SKM-1 (cell line): ENCODE results near the gene CPNE1.

Experiments used
- DNase-seq: peaks from one replicate; lab custom pipeline; 2025; ENCODE audit not compliant: unreplicated experiment; lab: John Stamatoyannopoulos, UW

CPNE1 gene

GRCh38 chr20:35654415-35654814 is 10.3 kb downstream of the CPNE1 start:
- no peak for DNase-seq

DNA sequence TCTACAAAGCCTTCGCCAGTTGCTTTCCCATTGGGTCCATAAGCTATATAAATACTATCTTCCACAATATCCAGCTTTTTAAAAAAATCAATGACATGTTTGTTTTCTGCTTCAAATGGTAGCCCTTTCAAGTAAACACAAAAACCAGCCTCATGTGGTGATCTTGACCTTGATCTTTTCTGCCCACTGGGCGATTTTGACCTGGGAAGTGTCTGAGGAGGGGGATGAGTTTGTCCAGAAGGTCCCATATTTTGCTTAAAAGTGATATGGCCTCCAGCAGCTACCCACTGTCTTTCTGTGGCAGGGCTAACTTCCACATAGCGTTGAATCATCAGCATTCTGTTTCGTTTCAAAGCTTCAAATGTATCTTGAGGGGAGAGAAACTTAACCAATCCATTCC is 10.8 kb downstream of the CPNE1 start:
- no peak for DNase-seq

GRCh38 chr20:35653430-35653734 is 11.3 kb downstream of the CPNE1 start:
- no peak for DNase-seq

DNA sequence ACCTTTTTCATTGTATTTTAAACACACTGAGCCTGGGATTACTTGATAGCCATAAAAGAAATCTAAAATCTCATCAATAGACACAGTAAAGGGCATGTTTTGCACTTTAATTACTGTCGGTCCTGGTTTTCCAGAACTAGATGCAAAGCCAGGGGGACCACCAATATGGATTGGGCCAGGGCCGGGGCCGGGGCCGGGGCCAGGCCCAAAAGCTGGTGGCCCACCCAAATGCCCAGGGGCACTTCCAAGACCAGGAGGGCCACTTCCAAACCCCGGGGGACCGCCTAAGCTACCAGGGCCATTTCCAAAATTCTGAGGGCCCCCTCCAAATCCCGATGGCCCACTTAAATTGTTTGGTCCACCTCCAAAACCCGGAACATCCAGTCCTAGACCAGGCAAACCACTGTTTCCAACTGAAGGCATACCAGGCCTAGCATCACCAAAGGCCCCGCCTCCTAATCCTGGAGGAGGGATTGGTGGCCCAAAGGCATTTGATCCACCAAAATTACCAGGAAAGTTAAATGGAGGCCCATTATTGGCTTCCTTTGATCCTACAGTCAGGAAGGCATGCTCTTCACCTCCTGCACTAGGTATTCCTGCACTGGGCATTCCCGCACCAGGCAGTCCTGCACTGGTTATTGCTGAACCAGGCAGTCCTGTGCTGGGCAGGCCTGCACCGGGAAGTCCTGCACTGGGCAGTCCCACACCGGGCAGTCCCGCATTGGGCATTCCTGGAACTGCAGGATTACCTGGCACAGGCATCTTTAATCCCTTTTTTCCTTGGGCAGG is 11.9 kb downstream of the CPNE1 start:
- no peak for DNase-seq

DNA sequence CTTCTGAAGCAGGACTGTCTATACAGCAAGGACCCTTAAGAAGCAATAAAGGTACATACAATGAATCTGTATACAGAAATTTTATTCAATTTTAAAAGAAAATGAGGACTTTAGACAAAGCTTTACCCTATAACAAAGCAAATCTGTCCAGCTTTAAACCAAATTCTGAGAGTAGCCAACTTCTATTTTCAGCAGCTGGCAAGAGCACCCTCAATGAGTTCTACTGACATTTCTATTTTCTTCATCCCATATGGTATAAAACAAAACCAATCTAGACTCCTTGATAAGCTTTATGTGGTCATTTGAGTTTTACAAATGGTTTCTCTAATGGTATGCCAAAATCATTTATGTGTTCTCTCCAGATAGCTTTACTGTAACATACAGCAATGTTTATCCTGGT is 12.7 kb downstream of the CPNE1 start:
- DNase-seq = no peak

- no peak for DNase-seq
These were observed 14.1 kb downstream of the CPNE1 start for GRCh38 chr20:35650632-35651031.

DNA sequence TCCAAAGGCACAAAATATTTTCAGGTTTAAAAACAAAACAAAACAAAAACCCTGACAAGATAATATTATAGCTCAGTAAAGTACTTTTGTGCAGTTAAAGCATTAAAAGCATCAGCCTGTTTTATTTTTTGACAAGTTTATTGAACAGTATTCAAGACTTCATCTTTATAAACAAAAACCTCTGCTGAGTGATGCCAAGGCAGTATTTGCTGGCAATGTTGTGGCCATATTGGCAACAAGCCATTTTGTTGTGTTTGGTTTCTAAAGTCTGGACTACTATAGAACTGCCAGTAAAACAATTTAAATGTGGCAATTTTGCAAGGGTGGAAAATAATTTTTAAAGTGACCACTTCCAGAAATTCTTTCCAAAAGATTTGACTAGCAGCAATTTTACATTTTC is 15.9 kb downstream of the CPNE1 start:
- no peak for DNase-seq

DNA sequence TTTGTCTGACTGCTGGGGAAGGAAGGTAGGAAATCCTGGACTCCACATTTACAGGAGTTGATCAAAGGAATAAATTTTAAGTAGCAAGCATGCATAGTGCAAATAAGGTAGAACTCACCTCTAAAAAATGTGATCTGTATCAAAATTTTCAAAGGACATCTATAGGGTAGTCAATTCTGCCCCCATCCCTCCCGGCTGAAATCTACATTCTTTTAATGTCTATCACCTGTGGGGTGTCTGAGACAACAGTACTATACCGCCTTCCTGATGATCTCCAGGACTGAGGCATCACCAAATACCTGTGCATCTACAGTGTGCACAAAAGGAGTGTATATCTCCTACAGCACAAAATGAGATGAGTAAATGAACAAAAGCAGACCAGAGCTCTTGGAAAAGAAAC is 19.9 kb downstream of the CPNE1 start:
- no peak for DNase-seq

DNA sequence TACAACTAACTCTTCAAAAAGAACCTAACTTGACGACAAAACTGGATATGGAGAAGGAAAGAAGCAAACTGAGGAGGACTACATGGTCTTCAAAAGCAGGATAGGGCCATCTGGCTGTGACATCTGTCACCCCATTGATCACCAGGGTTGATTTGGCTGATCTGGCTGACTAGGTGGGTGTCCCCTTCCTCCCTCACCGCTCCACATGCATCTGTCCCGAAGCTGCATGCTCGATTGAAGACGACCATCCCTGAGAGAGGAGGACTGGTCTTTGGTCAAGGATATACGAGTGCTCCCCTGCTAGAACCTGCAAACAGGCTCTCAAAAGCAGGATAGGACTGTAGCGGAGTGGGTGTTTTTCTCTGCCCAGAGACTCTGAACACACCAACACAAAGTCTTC is 21.7 kb downstream of the CPNE1 start:
- DNase-seq = no peak

DNA sequence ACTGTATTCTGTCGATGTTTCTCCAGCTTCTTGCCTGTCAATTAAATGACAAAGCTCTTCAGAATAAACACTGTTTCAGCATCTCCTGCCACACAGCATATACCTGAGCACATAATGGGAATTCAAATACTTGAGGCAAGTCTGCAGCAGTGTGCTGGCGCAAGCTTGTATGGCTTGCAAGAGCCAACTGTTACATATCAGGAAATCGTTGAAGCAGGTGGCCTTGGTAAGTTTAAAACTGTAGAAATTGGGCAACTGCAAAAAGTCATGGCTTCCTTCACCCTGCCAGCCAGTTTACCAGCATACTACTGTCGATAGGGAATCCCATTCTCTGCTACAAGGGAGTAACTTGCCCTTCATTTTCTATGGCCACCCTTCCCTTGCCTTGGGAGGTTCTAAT is 23.0 kb downstream of the CPNE1 start:
- no peak for DNase-seq

DNA sequence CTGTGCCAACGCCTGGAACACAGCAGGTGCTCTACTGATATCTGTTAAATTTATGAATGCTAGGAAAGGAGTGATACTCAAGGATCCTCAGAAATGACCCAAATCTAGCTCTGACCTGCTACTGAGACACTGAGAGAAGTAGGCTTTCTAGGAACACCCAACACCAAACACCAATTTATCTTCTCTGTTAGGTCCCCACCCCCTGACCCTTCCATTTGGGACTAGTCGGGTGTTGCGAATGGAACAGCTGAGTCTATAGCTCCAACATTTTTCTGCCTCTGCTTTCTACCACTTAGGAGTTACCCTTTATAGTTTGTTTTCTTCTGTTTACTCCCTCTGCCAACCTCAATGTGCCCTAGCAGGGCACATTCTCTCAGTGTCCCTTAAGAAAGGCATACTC is 24.0 kb downstream of the CPNE1 start:
- no peak for DNase-seq

GRCh38 chr20:35638751-35639150 is 25.9 kb downstream of the CPNE1 start:
- no peak for DNase-seq

DNA sequence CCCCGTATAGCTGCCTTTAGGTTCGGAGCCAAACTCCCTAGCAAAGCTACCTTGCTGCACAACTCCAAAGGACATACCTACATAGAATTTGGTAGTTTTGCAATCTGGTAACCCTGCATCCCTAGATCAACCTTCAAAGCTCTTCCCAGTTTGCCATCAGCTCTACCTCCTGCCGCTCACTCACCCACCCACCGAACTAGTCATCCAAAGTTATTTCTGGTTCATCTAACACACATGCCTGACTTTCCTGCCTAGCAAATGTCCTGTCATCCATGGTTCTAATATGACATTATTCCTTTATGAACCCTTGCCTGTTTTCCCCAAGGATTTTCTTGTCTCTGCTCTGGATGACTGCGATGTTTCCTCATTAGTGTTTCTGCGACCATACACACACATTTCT is 27.4 kb downstream of the CPNE1 start:
- no peak for DNase-seq

GRCh38 chr20:35636095-35636494 is 28.6 kb downstream of the CPNE1 start:
- no peak for DNase-seq

- DNase-seq = no peak
These were observed 29.0 kb downstream of the CPNE1 start for GRCh38 chr20:35635652-35636051.

DNA sequence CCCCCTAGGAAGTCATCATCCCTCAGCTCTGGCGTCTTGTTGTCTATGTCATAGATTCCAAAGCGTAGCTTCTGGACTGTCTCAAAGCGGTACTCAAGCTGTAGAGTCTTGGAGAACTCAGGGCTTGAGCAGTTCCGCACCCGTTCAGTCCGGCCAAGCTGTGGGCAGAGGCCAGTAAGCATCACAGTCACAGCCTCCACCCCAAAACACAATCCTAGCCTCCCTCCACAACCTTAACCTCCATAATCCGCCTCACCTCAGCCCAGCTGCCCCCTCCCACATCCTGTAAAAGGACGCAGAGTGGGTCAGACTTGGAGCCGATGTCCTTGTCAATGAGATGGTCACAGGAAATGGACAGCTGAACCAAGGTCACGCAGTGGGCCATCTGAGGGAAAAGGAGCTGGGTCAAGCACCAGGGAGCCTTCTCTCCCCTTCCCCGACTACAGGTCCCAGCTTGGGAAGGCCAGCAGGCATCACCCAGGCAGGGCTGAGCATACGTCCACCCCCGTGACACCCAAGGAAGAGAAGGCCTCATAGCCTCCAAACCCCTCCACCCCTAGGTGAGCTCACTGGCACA is 32.1 kb downstream of the CPNE1 start:
- DNase-seq = no peak

DNA sequence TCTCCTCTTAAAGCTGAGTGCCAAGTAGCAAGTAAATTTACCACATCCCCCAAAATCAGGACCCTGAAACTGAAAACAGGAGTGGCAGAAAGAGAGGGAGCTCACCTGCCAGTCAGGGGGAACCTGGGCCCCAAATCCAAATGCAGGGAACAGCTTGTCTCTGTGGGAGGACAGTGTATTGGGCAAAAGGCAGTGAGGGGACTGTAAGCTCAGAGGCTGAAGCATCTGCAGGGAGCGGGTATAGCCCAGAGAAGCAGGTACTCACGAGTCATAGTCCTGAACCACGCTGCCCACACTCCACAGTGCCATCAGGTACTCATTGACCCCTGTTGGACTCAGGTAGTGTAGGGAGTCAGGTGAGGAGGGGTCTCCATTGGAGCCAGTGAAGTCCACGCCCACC is 34.1 kb downstream of the CPNE1 start:
- DNase-seq = no peak

DNA sequence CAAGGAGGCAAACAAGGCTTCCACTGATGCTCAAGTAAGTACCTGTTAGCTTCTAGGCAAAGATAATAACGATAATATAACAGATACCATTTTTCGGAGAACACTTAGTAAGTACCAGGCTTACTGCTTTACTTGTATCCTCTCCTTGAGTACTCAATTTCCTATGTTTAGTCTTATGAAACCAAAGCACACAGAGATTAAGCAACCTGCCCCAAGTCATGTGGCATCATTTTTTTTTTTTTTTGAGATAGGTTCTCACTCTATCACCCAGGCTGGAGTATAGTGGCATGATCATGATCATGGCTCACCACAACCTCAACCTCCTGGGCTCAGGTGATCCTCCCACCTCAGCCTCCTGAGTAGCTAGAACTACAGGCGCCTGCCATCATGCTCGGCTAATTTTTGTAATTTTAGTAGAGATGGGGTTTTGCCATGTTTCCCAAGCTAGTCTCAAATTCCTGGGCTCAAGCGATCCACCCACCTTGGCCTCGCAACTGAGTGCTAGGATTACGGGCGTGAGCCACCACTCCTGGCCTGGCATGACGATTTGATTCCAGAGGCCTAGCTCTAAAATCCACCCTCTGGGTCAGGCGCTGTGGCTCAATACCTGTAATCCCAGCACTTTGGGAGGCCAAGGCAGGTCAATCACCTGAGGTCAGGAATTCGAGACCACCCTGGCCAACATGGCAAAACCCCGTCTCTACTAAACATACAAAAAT is 35.1 kb downstream of the CPNE1 start:
- DNase-seq = no peak

DNA sequence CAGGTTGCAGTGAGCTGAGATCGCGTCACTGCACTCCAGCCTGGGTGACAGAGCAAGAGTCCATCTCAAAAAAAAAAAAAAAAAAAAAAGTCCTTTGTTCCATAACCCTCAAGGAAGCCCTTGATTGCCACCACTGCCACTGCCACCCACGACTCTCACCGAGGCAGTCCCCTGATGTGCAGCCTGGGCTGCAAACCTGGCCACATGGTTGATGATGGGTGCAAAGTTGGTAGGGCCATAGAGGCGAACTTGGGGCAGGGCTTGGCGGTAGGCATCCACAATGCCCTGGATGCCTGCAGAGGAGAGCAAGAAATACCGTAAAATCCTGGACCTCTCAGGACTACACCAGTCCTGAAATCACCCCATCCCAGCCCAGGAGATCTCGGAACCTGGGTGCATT is 37.6 kb downstream of the CPNE1 start:
- no peak for DNase-seq

DNA sequence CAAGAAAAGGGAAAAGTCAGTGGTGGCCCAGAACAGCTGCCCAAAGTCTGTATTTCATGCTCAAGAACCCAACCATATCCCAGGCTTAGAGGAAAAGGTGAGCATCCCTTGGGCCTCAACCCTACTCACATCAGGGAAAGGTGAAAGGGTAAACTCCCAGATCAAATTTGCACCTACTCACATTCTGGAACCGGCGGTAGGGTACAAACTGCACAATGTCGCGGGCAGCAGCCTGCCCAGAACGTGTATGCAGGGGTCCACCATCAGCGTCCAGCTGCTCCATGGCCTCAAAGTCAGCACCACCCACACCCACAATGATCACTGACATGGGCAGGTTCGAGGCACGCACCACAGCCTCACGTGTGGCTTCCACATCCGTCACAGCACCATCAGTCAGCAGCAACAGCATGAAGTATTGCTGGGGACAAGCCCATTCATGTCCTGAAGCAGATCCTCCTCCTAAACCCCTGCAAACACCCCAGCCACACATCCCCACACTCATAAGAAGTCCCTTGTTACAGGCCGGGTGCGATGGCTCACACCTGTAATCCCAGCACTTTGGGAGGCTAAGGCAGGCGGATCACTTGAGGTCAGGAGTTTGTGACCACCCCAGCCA is 38.2 kb downstream of the CPNE1 start:
- DNase-seq = no peak

DNA sequence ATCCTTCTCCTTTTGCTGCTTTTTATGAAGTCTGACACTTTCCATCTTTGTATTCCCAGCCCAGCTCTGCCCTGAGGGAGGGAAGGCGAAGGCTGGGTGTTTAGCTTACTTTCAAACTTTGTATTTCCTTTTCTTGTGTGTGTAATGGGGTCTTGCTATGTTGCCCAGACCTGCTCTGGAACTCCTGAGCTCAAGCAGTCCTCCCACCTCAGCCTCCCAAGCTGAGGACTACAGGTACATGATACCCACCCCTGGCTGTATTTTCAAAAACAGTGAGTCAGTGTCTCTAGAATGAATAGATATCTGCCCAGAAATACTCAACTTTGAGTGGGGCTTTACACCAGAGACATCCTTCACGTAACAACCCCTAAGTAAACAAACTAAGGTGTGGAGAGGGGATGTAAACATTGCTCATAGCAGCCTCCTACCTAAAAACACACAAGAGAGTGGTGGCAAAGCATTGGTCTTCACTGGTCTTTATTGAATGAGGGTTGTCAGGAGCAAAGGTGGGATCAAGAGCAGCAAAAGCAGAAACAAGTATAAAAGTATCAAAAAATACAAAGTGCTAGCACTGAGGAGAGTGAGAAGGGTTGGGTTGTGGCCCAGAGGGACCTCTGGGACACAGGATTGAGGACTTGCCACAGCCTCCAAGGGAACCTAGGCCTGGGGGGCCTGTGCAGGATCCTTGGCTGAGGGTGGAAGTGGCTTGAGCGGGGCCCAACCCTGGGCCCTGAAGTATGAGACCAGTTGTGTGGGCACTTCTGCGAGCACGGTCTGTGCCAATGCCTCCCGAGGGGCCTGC is 38.9 kb downstream of the CPNE1 start:
- no peak for DNase-seq
